Erythroblast (primary cell): ENCODE data around the gene RUBCNL.

Experiments
- GATA1 ChIP-seq: IDR thresholded peaks from 2 replicates; pipeline ENCODE4 v1.6.1; 2011; ENCODE audit warnings: low read depth, mild to moderate bottlenecking, control low read depth, low read length, moderate library complexity
- POLR2A ChIP-seq: IDR thresholded peaks from 2 replicates; pipeline ENCODE4 v1.6.1; 2011; ENCODE audit warnings: mild to moderate bottlenecking, low read length

DNA sequence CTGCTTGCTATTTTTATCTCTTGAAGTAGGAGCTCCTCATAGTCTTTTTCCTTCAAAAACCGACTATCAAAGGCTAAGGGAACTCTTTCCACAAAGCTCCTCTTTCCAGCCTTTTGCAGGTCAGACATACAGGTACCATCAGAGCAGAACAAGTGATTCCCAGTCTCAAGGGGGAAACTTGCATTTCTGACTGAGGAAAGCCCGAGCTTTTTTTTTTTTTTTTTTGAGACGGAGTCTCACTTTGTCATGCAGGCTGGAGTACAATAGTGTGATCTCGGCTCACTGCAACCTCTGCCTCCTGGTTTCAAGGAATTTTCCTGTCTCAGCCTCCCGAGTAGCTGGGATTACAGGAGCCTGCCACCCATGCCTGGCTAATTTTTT is 32.0 kb downstream of the RUBCNL start:
- TF ChIP-seq POLR2A (no peak), GATA1 (no peak)
